Stimulated activated CD4-positive, alpha-beta T cell treated with anti-CD3 and anti-CD28 coated beads, Interleukin-12 subunit alpha, Interleukin-12 subunit beta, amount 100 ng/mL, for 24 hours (primary cell): ENCODE data around the gene MPHOSPH9.

Experiments used
- DNase-seq, 2 experiments: peaks; one replicate each; pipeline ENCODE4 v3.0.0-alpha.2; 2020; ENCODE audit warnings: low read depth in 2 of 2

MPHOSPH9 gene

GRCh38 chr12:123150275-123150743 lies 82.6 kb downstream of the MPHOSPH9 start:
- no peak for DNase-seq

- no peak for DNase-seq
Measured at GRCh38 chr12:123149501-123150274, 83.3 kb downstream of the MPHOSPH9 start.

GRCh38 chr12:123149088-123149487 lies 83.9 kb downstream of the MPHOSPH9 start:
- DNase-seq = no peak

GRCh38 chr12:123148655-123149054 lies 84.3 kb downstream of the MPHOSPH9 start:
- no peak for DNase-seq

- no peak for DNase-seq
Measured at GRCh38 chr12:123148223-123148622, 84.7 kb downstream of the MPHOSPH9 start.

GRCh38 chr12:123145211-123145610 lies 87.7 kb downstream of the MPHOSPH9 start:
- no peak for DNase-seq

- no peak for DNase-seq
Measured at GRCh38 chr12:123143736-123144461, 89.0 kb downstream of the MPHOSPH9 start.

- no peak for DNase-seq
Measured at GRCh38 chr12:123142921-123143735, 89.8 kb downstream of the MPHOSPH9 start.

- no peak for DNase-seq
Measured at GRCh38 chr12:123142518-123142840, 90.5 kb downstream of the MPHOSPH9 start.

GRCh38 chr12:123141615-123142517 lies 91.1 kb downstream of the MPHOSPH9 start:
- no peak for DNase-seq

- no peak for DNase-seq
Measured at GRCh38 chr12:123140676-123141614, 92.0 kb downstream of the MPHOSPH9 start.

GRCh38 chr12:123139926-123140675 lies 92.8 kb downstream of the MPHOSPH9 start:
- DNase-seq = no peak

GRCh38 chr12:123135688-123136087 lies 97.3 kb downstream of the MPHOSPH9 start:
- DNase-seq = no peak

- no peak for DNase-seq
Measured at GRCh38 chr12:123134826-123135225, 98.1 kb downstream of the MPHOSPH9 start.

- no peak for DNase-seq
Measured at GRCh38 chr12:123134271-123134671, 98.7 kb downstream of the MPHOSPH9 start.

- DNase-seq = no peak
Measured at GRCh38 chr12:123133701-123134100, 99.2 kb downstream of the MPHOSPH9 start.

- DNase-seq = no peak
Measured at GRCh38 chr12:123132951-123133619, 99.9 kb downstream of the MPHOSPH9 start.

GRCh38 chr12:123131879-123132402 lies 101.0 kb downstream of the MPHOSPH9 start:
- no peak for DNase-seq
